K562 (cell line): ENCODE measurements around the gene NAPA. TPM values are rescaled to one million over a fixed set of nuclear protein-coding genes. Genes with fewer than 3 reads are reported as not detected.

Experiments
- CC2D1A ChIP-seq: fragments of 450-650 bp; IDR thresholded peaks from 2 replicates; pipeline ENCODE4 v1.6.1; 2017; ENCODE audit warnings: mild to moderate bottlenecking
- CEBPG ChIP-seq, 3 experiments: fragments of 200-800 bp in 1 of 3; sonication (Bioruptor generic) in 1 of 3; sonication (generic) in 1 of 3; formaldehyde crosslinking in 1 of 3; IDR thresholded peaks in 2 of 3; conservative IDR thresholded peaks in 1 of 3; 2 replicates each; pipeline versions ENCODE4 v1.6.1 to v1.8.0; 2016 to 2022; ENCODE audit warnings: missing compliant biosample characterization in 2 of 3, missing genetic modification characterization in 2 of 3, mild to moderate bottlenecking in 1 of 3, missing genetic modification reagents in 1 of 3
- E2F3 ChIP-seq: fragments of 250-450 bp; sonication (Bioruptor Pico); IDR thresholded peaks from 2 replicates; pipeline ENCODE4 v1.4.0; 2020; ENCODE audit warnings: mild to moderate bottlenecking
- EZH2 ChIP-seq: IDR thresholded peaks from 2 replicates; pipeline ENCODE4 v1.6.1; 2012; ENCODE audit warnings: low read depth, mild to moderate bottlenecking, inconsistent platforms, low read length, borderline replicate concordance
- FOXM1 ChIP-seq, 2 experiments: fragments of 450-650 bp in 1 of 2; sonication (generic) in 1 of 2; formaldehyde crosslinking in 1 of 2; IDR thresholded peaks; 2 replicates each; pipeline versions ENCODE4 v1.6.1 to v1.9.0; 2017 to 2022; ENCODE audit warnings: low read depth in 2 of 2, mild to moderate bottlenecking in 2 of 2, missing genetic modification reagents in 1 of 2, moderate library complexity in 1 of 2
- KDM2B ChIP-seq: fragments of 250-450 bp; sonication (Bioruptor Pico); IDR thresholded peaks from 2 replicates; pipeline ENCODE4 v1.8.0; 2021; ENCODE audit warnings: mild to moderate bottlenecking, moderate library complexity
- MCM2 ChIP-seq: fragments of 450-650 bp; IDR thresholded peaks from 2 replicates; pipeline ENCODE4 v1.6.1; 2017; ENCODE audit warnings: low read depth, mild to moderate bottlenecking
- MCM5 ChIP-seq: fragments of 450-650 bp; IDR thresholded peaks from 2 replicates; pipeline ENCODE4 v1.6.1; 2016; ENCODE audit warnings: low read depth
- NR2F6 ChIP-seq: fragments of 450-650 bp; formaldehyde crosslinking; IDR thresholded peaks from 2 replicates; pipeline ENCODE4 v1.4.0; 2020; ENCODE audit warnings: mild to moderate bottlenecking
- NUFIP1 ChIP-seq: fragments of 450-650 bp; IDR thresholded peaks from 2 replicates; pipeline ENCODE4 v1.6.1; 2018; ENCODE audit not compliant: partially characterized antibody
- POLR2B ChIP-seq: fragments of 450-650 bp; IDR thresholded peaks from 2 replicates; pipeline ENCODE4 v1.6.1; 2018; ENCODE audit warnings: low read depth; ENCODE audit not compliant: partially characterized antibody
- RAD51 ChIP-seq: fragments of 450-650 bp; IDR thresholded peaks from 2 replicates; pipeline ENCODE4 v1.7.1; 2016; ENCODE audit warnings: low read depth, mild to moderate bottlenecking, borderline replicate concordance
- RBM17 ChIP-seq: fragments of 200-400 bp; formaldehyde crosslinking; IDR thresholded peaks from 2 replicates; pipeline ENCODE4 v1.6.1; 2017; ENCODE audit warnings: low read depth, mild to moderate bottlenecking, low read length, borderline replicate concordance
- RFX5 ChIP-seq: IDR thresholded peaks from 2 replicates; pipeline ENCODE4 v1.6.1; 2011; ENCODE audit warnings: low read depth, mild to moderate bottlenecking, improper control_type of control experiment, low read length
- STAT6 ChIP-seq: sonication (generic); formaldehyde crosslinking; IDR thresholded peaks from 2 replicates; pipeline ENCODE4 v1.8.1; 2023; ENCODE audit warnings: mild to moderate bottlenecking, missing genetic modification reagents
- TCF3 ChIP-seq: sonication (generic); formaldehyde crosslinking; IDR thresholded peaks from 2 replicates; pipeline ENCODE4 v1.4.0; 2020; ENCODE audit warnings: mild to moderate bottlenecking, missing genetic modification reagents
- ZNF174 ChIP-seq: fragments of 250-450 bp; sonication (Bioruptor Pico); IDR thresholded peaks from 2 replicates; pipeline ENCODE4 v1.4.0; 2020; ENCODE audit warnings: mild to moderate bottlenecking
- ZNF282 ChIP-seq: sonication (generic); formaldehyde crosslinking; IDR thresholded peaks from 2 replicates; pipeline ENCODE4 v1.8.1; 2023; ENCODE audit warnings: missing genetic modification reagents
- ZNF408 ChIP-seq: fragments of 250-450 bp; sonication (Bioruptor Pico); IDR thresholded peaks from 2 replicates; pipeline ENCODE4 v1.4.0; 2020; ENCODE audit warnings: low read depth, mild to moderate bottlenecking, moderate library complexity
- polyA plus RNA-seq, 8 experiments: library from polyadenylated mRNA; depleted of rRNA in 4 of 8; stranded (reverse) in 5 of 8; unstranded in 3 of 8; fragments of >200 nt; fragmentation: Nextera tagmentation in 2 of 8; fragmentation: Illumina TruSeq in 1 of 8; extraction: Ambion mirVana in 2 of 8; extraction: Trizol in 1 of 8; gene quantifications; 2 replicates each; pipeline versions ENCODE4 v1.2.1 to v1.2.3, GENCODE V29; 2011 to 2014; ENCODE audit warnings: inconsistent platforms in 1 of 8, missing spikeins in 1 of 8
- total RNA-seq, 7 experiments: library from RNA; depleted of rRNA in 6 of 7; stranded (reverse); fragments of >200 nt in 6 of 7; fragmentation: Illumina TruSeq in 2 of 7; extraction: Trizol in 2 of 7; gene quantifications; 2 replicates each; pipeline versions ENCODE4 v1.2.1 to v1.2.3, GENCODE V29; 2011 to 2021; ENCODE audit warnings: low replicate concordance in 1 of 7
- TF ChIP-seq, protein P1 (sequence below): sonication (generic); IDR thresholded peaks from 2 replicates; pipeline ENCODE4 v1.6.1; 2016

NAPA gene
- total and polyA plus RNA-seq, 9 of the 15 experiments (the other 6 are each of a cell fraction or from before 2014, with no cell fraction given) = 5.4 to 98.6 (median 77.5) TPM

DNA sequence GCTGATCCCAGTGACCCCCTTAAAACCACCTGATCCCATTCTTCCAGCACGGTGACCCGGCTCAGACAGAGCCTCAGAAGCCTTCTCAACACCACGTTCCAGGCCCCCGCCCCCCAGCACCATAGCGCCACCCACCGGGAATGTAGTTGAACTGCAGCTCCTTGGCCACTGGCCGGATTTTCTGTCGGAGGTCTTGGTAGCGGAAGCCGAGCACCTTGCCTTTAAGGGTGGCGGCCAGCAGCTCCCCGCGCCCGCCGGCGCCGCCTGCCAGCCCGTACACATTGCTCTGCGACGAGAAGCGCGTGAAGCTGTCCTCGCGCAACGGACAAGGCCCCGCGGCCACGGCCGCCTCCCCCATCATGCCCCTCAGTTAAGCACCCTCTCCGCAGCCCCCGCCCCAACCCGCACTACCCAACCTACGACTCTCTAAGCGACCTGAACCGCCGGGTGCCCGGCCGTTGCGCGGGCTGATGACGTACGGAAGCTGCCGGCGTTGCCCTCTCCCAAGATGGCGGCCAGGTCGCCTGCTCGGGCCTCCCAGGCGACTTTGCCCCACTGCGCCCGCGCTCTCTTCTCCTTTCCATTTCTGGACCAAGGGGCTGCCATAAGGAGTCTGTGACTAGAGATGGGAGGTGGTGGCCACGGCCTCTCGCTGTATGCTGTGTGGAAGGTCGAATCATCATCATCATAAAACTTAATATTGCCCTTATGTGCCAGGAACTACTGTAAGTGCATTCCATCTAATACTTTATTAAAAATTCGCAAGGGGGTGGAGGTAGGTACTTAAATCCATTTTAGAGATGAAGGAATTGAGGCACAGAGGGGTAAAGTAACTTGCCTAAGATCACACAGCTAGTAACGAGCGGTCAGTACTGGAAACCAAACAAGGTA, 30.8 kb downstream of the NAPA start, which contains the start of gene KPTN (continued):
- TF ChIP-seq POLR2B (peak; percentile 79), E2F3 (0 out of 2 replicates have a peak, but pooled peaks have one; percentile 10), CEBPG (CRISPR knock-in tag; IDR thresholded peaks at IDR 0.05) (no peak), CEBPG (tag; conservative IDR thresholded peaks at IDR 0.05 in 1 of 2, IDR thresholded peaks at IDR 0.05 in 1 of 2) (no peak), RAD51 (no peak), EZH2 (no peak), CC2D1A (peak; percentile 66; the same call in 1 of the 2 replicates), MCM2 (no peak), STAT6 (peak; percentile 47; the same call in 1 of the 2 replicates), TCF3 (CRISPR knock-in tag) (peak; percentile 17), FOXM1 (IDR thresholded peaks at IDR 0.05; ENCODE audit: low read depth) (no peak; the same call in 1 of the 2 replicates), FOXM1 (CRISPR knock-in tag; IDR thresholded peaks at IDR 0.05; ENCODE audit: low read depth) (peak; percentile 86; the same call in 1 of the 2 replicates), ZNF408 (CRISPR knock-in tag) (no peak), KDM2B (CRISPR knock-in tag) (no peak), NUFIP1 (no peak), RBM17 (no peak), RFX5 (no peak; the same call in 1 of the 2 replicates), ZNF282 (CRISPR knock-in tag) (no peak), MCM5 (no peak), NR2F6 (CRISPR knock-in tag) (no peak), ZNF174 (no peak)
- TF ChIP-seq, protein P1, sequence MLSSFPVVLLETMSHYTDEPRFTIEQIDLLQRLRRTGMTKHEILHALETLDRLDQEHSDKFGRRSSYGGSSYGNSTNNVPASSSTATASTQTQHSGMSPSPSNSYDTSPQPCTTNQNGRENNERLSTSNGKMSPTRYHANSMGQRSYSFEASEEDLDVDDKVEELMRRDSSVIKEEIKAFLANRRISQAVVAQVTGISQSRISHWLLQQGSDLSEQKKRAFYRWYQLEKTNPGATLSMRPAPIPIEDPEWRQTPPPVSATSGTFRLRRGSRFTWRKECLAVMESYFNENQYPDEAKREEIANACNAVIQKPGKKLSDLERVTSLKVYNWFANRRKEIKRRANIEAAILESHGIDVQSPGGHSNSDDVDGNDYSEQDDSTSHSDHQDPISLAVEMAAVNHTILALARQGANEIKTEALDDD = no peak
